Liver (tissue), 9 donors: ENCODE data around the gene PYGM. TPM values are rescaled to one million over a fixed set of nuclear protein-coding genes. Genes with fewer than 3 reads are reported as not detected.

Source experiments
- DNase-seq: peaks from one replicate; pipeline ENCODE4 v3.0.0-alpha.2; 2017; ENCODE audit warnings: low spot score
- H3K27ac ChIP-seq, 2 donors: one replicate each; pipeline ENCODE4 v1.7.0; 2013; ENCODE audit warnings: inconsistent platforms in 2 of 2, low read length in 2 of 2, control low read depth in 1 of 2, low read depth in 1 of 2, mild to moderate bottlenecking in 1 of 2
- H3K27me3 ChIP-seq, 4 donors: one replicate each; pipeline versions ENCODE4 v1.6.1 to v1.7.0; 2013; ENCODE audit warnings: low read length in 3 of 4, inconsistent platforms in 1 of 4, mild to moderate bottlenecking in 1 of 4, moderate library complexity in 1 of 4; ENCODE audit not compliant: control insufficient read depth in 4 of 4, insufficient read depth in 4 of 4
- H3K36me3 ChIP-seq, 4 donors: one replicate each; pipeline versions ENCODE4 v1.6.1 to v1.7.0; 2013; ENCODE audit warnings: low read length in 3 of 4, mild to moderate bottlenecking in 3 of 4, low read depth in 1 of 4, moderate library complexity in 1 of 4; ENCODE audit not compliant: control insufficient read depth in 4 of 4, insufficient read depth in 3 of 4
- H3K4me1 ChIP-seq, 4 donors: one replicate each; pipeline versions ENCODE4 v1.6.1 to v1.7.0; 2013; ENCODE audit warnings: low read length in 3 of 4, mild to moderate bottlenecking in 3 of 4, moderate library complexity in 1 of 4; ENCODE audit not compliant: control insufficient read depth in 4 of 4, insufficient read depth in 4 of 4
- H3K4me3 ChIP-seq, 3 donors: one replicate each; pipeline versions ENCODE4 v1.6.1 to v1.7.0; 2013; ENCODE audit warnings: low read length in 3 of 3, control low read depth in 1 of 3, low read depth in 1 of 3, mild to moderate bottlenecking in 1 of 3
- H3K9ac ChIP-seq, 2 donors: one replicate each; pipeline ENCODE4 v1.7.0; 2013; ENCODE audit warnings: low read length in 2 of 2, mild to moderate bottlenecking in 2 of 2, moderate library complexity in 2 of 2, control low read depth in 1 of 2, low read depth in 1 of 2
- H3K9me3 ChIP-seq, 4 donors: one replicate each; pipeline versions ENCODE4 v1.6.1 to v1.7.0; 2013; ENCODE audit warnings: low read length in 3 of 4; ENCODE audit not compliant: control insufficient read depth in 4 of 4
- FOXA1 ChIP-seq: IDR thresholded peaks from 2 replicates; pipeline ENCODE4 v1.6.1; 2016; ENCODE audit warnings: antibody characterized with exemption
- HNF4A ChIP-seq, 2 donors: conservative IDR thresholded peaks; 2 replicates each; pipeline ENCODE4 v1.6.1; 2016; ENCODE audit warnings: antibody characterized with exemption in 2 of 2, mild to moderate bottlenecking in 2 of 2
- NR2F2 ChIP-seq: IDR thresholded peaks from 2 replicates; pipeline ENCODE4 v1.6.1; 2016; ENCODE audit warnings: antibody characterized with exemption
- SP1 ChIP-seq: IDR thresholded peaks from 2 replicates; pipeline ENCODE4 v1.6.1; 2018; ENCODE audit warnings: antibody characterized with exemption, mild to moderate bottlenecking
- WGBS: extraction: QIAGEN DNeasy Blood & Tissue Kit; methylation state at CpG from one replicate; pipeline ENCODE4 v1.1.7; 2013; 5-methylcytosine and 5-hydroxymethylcytosine counted together
- polyA plus RNA-seq, 2 donors: library from polyadenylated mRNA; stranded (reverse) in 1 of 2; unstranded in 1 of 2; fragments of 200-250 nt in 1 of 2; fragments of >200 nt in 1 of 2; fragmentation: Nextera tagmentation in 1 of 2; extraction: Ambion mirVana in 1 of 2; gene quantifications; one replicate each; pipeline versions ENCODE4 v1.2.1 to v1.2.3, GENCODE V29; 2013 to 2015
- total RNA-seq, 2 donors: library from RNA; depleted of rRNA; stranded (reverse); fragments of >200 nt; gene quantifications; one replicate each; pipeline ENCODE4 v1.2.3, GENCODE V29; 2014
- TF ChIP-seq, protein P1 (sequence below): IDR thresholded peaks from 2 replicates; pipeline ENCODE4 v1.6.1; 2016; ENCODE audit warnings: antibody characterized with exemption
- TF ChIP-seq, protein P2 (sequence below): IDR thresholded peaks from 2 replicates; pipeline ENCODE4 v1.6.1; 2016; ENCODE audit warnings: antibody characterized with exemption
- TF ChIP-seq, protein P3 (sequence below): fragments of 150-350 bp; IDR thresholded peaks from 2 replicates; pipeline ENCODE4 v1.5.1; 2017; ENCODE audit warnings: improper control_type of control experiment, low read depth, low read length; ENCODE audit not compliant: missing input control
- TF ChIP-seq, protein P4 (sequence below): IDR thresholded peaks from 2 replicates; pipeline ENCODE4 v1.6.1; 2016; ENCODE audit warnings: antibody characterized with exemption, mild to moderate bottlenecking
- donor health status: healthy.
- donor health status: healthy.
- donor health status: healthy.
- donor health status: healthy.
- donor health status: healthy.

Gene PYGM
- 1 to 10 TPM in 1 of 2 donors, under 1 TPM in 1; 0.23 to 1.3 TPM for total RNA-seq
- under 1 TPM; 0.26 to 0.32 TPM for polyA plus RNA-seq

DNA sequence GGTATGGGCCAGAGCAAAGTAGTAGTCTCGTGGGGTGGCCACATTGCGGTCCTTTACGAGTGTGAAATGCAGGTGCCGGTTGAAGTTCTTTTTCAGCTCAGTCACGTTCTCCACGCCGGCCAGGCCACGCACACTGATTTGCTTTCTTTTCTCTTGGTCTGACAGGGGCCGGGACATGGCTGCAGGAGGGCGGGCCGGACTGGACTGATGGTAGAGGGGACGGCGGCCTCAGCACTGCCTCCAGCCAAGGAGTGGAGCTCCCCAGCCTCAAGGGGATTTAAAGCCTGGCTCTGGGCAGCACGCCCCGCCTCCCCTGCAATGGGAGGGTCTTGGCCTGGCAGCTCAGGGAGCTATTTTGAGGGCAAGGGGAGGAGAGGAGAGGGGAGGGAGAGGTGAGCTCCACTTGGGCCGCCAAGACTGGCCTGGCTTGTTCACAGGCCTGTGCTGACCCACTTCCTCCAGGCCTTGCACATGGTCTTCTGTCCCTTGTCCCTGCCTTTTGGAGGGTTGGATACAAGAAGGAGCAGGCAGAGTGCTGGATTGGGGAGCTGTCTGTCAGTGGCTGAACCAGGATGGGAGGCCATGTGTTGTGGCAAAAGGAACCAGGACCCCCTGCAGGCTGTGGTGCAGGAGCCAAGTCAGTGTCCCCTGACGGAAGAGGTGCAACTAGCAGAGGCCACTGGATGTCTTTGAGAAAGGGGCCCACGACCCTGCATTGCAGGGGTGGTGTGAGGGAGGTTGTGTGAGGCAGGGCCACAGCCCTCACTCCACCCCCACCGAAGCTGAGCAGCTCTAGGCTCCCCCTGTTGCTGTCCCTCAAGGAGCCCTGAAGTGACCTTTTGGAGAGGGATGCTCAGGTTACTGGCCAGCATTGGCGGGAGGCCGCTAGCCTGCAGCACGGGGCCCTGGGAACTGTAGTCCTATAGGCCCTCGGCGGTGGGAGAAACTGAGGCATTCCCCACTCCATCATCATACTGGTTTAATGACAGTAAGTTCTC lies at the start of gene PYGM:
PYGM (minus strand) TSS at position 253 of the 998 bp plus-strand sequence; CDS start at position 177, 76 bp downstream.
- no peaks in the 10 kb centered on the region for H3K27me3 ChIP-seq
- peaks cover 0 to 7% (median 0%) of the 10 kb centered on the region in 4 donors for H3K4me1 ChIP-seq
- H3K4me3 ChIP-seq = no peak within 1 kb of the TSS
- H3K9ac ChIP-seq = no peak within 1 kb of the TSS
- TF ChIP-seq SP1 (peak; percentile 11), NR2F2 (peak; percentile 40), HNF4A (conservative IDR thresholded peaks at IDR 0.05) (no peak)
- no peak for DNase-seq
- no peaks in the 10 kb centered on the region for H3K9me3 ChIP-seq
- peaks cover 6 to 24% (median 17%) of the 10 kb centered on the region in 4 donors for H3K36me3 ChIP-seq
- 75% methylated on average over 24 of the region's 24 CpGs for WGBS
- H3K27ac ChIP-seq = no peak within 1 kb of the TSS

DNA sequence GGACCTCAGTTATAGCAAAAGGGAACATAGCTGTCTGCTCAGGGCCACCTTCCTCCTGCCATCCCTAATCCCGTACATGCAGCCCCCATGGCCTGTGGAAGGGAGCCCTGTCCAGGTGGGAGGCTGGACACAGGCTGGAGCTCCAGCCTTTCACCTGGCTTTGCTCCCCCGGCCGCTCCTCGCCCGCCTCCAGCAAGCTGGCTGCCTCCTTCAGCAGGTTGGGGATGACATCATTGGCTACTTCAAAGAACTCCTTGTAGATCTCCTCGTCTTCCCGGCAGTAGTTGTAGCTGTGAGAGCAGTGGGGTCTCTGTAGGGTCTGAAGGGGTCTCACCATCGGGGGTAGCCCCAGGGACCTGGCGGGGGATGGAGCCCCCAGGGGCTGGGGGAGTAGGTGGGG lies 45.7 kb upstream of the PYGM start:
- peaks cover 6 to 26% (median 17%) of the 10 kb centered on the region in 4 donors for H3K4me1 ChIP-seq
- no peak overlapping the region for H3K27ac ChIP-seq
- H3K4me3 ChIP-seq = no peak overlapping the region
- H3K27me3 ChIP-seq = no peaks in the 10 kb centered on the region
- TF ChIP-seq, protein P1, sequence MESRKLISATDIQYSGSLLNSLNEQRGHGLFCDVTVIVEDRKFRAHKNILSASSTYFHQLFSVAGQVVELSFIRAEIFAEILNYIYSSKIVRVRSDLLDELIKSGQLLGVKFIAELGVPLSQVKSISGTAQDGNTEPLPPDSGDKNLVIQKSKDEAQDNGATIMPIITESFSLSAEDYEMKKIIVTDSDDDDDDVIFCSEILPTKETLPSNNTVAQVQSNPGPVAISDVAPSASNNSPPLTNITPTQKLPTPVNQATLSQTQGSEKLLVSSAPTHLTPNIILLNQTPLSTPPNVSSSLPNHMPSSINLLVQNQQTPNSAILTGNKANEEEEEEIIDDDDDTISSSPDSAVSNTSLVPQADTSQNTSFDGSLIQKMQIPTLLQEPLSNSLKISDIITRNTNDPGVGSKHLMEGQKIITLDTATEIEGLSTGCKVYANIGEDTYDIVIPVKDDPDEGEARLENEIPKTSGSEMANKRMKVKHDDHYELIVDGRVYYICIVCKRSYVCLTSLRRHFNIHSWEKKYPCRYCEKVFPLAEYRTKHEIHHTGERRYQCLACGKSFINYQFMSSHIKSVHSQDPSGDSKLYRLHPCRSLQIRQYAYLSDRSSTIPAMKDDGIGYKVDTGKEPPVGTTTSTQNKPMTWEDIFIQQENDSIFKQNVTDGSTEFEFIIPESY = no peak
- TF ChIP-seq FOXA1 (no peak), SP1 (no peak)
- TF ChIP-seq, protein P2, sequence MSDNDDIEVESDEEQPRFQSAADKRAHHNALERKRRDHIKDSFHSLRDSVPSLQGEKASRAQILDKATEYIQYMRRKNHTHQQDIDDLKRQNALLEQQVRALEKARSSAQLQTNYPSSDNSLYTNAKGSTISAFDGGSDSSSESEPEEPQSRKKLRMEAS = no peak
- TF ChIP-seq, protein P3, sequence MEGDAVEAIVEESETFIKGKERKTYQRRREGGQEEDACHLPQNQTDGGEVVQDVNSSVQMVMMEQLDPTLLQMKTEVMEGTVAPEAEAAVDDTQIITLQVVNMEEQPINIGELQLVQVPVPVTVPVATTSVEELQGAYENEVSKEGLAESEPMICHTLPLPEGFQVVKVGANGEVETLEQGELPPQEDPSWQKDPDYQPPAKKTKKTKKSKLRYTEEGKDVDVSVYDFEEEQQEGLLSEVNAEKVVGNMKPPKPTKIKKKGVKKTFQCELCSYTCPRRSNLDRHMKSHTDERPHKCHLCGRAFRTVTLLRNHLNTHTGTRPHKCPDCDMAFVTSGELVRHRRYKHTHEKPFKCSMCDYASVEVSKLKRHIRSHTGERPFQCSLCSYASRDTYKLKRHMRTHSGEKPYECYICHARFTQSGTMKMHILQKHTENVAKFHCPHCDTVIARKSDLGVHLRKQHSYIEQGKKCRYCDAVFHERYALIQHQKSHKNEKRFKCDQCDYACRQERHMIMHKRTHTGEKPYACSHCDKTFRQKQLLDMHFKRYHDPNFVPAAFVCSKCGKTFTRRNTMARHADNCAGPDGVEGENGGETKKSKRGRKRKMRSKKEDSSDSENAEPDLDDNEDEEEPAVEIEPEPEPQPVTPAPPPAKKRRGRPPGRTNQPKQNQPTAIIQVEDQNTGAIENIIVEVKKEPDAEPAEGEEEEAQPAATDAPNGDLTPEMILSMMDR = no peak
- TF ChIP-seq, protein P4, sequence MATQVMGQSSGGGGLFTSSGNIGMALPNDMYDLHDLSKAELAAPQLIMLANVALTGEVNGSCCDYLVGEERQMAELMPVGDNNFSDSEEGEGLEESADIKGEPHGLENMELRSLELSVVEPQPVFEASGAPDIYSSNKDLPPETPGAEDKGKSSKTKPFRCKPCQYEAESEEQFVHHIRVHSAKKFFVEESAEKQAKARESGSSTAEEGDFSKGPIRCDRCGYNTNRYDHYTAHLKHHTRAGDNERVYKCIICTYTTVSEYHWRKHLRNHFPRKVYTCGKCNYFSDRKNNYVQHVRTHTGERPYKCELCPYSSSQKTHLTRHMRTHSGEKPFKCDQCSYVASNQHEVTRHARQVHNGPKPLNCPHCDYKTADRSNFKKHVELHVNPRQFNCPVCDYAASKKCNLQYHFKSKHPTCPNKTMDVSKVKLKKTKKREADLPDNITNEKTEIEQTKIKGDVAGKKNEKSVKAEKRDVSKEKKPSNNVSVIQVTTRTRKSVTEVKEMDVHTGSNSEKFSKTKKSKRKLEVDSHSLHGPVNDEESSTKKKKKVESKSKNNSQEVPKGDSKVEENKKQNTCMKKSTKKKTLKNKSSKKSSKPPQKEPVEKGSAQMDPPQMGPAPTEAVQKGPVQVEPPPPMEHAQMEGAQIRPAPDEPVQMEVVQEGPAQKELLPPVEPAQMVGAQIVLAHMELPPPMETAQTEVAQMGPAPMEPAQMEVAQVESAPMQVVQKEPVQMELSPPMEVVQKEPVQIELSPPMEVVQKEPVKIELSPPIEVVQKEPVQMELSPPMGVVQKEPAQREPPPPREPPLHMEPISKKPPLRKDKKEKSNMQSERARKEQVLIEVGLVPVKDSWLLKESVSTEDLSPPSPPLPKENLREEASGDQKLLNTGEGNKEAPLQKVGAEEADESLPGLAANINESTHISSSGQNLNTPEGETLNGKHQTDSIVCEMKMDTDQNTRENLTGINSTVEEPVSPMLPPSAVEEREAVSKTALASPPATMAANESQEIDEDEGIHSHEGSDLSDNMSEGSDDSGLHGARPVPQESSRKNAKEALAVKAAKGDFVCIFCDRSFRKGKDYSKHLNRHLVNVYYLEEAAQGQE = no peak
- no peak for DNase-seq
- no peaks in the 10 kb centered on the region for H3K9me3 ChIP-seq
- H3K9ac ChIP-seq = no peak overlapping the region
- 99% methylated on average over 9 of the region's 9 CpGs for WGBS
- H3K36me3 ChIP-seq = peaks cover 6 to 22% (median 7%) of the 10 kb centered on the region in 4 donors
